ENCODE data around the gene ZNF236. TPM values are rescaled to one million over a fixed set of nuclear protein-coding genes. Genes with fewer than 3 reads are reported as not detected.

Gene ZNF236
- total and polyA plus RNA-seq, 11 donors: 1.9 to 17.0 (median 10.4) TPM

DNA sequence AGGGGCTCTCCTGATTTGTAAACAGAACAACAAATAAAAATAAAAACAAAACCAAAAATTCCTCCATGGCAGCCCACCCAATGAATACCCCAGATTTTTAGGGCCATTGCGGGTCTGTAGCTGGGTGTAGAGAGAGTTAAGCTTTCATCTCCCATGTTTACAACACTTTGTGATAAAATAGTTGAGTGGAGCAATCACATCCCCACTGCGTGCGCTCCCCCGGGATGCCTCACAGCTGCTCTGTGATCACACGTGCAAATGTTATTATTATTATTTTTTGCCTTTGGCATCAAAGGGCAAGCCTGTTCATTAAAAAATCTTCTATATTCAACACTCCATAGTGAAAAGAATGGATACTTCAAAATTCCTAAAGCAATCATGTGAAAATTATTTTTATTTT is 192.2 kb downstream of the ZNF236 start:
- WGBS, 4 donors: 22 to 40% (median 30%) methylated on average over 5 of the region's 5 CpGs
- ATAC-seq: peak in 3 of 4 donors; percentile 48 to 70 (median 49)
- intact Hi-C loops (cut with DNase I): loop anchor here in 1 of 10 donors (5.0 kb wide), 1 partner anchor 43 kb away; no protein-coding TSS in a partner anchor
- Histone ChIP-seq H3K4me3 (no peak overlapping the region), H3K27me3 (no peaks in the 10 kb centered on the region), H3K9me3 (no peaks in the 10 kb centered on the region), H3K36me3 (peaks cover 0 to 34% (median 3%) of the 10 kb centered on the region in 9 donors), H3K27ac (peak overlapping the region; percentile 54 to 93 (median 82)), H3K4me1 (peaks cover 0 to 38% (median 29%) of the 10 kb centered on the region in 12 donors)
- no peak for TF ChIP-seq POLR2A (IDR thresholded peaks at IDR 0.05)
- TF ChIP-seq, protein P1, sequence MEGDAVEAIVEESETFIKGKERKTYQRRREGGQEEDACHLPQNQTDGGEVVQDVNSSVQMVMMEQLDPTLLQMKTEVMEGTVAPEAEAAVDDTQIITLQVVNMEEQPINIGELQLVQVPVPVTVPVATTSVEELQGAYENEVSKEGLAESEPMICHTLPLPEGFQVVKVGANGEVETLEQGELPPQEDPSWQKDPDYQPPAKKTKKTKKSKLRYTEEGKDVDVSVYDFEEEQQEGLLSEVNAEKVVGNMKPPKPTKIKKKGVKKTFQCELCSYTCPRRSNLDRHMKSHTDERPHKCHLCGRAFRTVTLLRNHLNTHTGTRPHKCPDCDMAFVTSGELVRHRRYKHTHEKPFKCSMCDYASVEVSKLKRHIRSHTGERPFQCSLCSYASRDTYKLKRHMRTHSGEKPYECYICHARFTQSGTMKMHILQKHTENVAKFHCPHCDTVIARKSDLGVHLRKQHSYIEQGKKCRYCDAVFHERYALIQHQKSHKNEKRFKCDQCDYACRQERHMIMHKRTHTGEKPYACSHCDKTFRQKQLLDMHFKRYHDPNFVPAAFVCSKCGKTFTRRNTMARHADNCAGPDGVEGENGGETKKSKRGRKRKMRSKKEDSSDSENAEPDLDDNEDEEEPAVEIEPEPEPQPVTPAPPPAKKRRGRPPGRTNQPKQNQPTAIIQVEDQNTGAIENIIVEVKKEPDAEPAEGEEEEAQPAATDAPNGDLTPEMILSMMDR (IDR thresholded peaks at IDR 0.05): no peak
- peak in 1 of 5 donors; percentile 63 for DNase-seq

DNA sequence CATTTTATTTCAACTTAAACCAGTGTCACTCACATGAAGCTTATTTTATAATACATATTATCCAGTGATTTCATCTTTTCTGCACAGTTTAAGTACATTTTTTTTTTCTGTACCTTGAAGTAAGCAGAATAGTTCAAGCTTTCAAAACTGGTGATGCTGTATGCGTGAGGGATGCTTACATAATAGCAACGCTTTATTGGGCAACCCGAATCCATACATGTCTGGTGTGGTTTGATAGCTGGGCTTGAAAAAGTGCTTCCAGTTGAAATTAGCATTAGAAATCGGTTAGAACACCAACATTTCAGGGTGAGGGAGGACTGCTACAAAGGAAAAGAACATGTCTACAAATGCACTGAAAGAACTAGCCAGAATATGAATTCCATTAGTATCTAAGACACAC is 192.8 kb downstream of the ZNF236 start:
- 79 to 82% (median 80%) methylated on average over 4 of the region's 4 CpGs for WGBS, 4 donors
- TF ChIP-seq, protein P1 (IDR thresholded peaks at IDR 0.05): no peak
- no peak for TF ChIP-seq POLR2A (IDR thresholded peaks at IDR 0.05)
- H3K27ac ChIP-seq: peak overlapping the region in 5 of 12 donors; percentile 80 to 88 (median 86)

DNA sequence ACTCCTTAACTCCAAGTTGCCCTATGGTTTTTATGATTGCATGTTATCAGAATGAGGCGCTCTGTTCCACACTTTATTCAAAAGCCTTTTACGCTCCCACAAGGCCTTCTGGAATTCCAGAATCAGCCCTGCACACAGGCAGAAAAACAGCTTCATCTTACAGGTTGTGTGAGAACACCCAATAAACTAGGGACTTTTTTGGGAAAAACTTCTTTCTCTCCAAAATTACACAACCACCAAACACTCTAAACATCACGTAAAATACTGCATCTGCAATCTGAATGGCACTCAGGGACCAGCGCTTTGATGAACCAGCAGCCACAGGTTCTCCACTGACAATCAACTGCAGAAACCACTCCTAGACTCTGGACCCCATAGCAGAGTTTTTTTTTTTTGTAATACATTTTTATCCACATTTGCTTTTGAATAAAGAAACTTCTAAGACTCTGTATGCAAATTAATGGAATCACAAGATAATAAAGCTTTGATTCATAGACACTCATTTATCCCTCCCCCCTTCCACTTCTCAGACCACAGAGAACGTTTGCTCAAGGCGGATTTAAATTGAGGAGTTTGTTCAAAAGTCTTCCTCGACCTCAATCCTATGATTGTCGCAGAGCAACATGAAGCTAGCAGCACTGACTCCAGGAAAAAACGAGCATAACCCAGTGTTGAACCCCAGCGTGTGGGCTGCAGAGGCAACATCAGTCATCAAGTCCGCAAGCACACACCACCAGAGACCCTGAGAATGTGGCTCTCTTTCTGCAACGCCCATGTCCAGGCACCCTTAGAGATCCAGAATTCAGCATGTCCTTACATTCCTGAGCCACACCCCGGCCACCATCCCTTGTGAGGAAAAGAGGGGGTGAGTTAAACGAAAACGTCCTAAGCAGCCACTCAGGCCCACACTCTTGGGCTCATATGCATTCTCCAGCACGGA is 193.7 kb downstream of the ZNF236 start:
- H3K9me3 ChIP-seq: no peaks in the 10 kb centered on the region
- no peaks in the 10 kb centered on the region for H3K27me3 ChIP-seq
- H3K4me1 ChIP-seq: peaks cover 0 to 38% (median 29%) of the 10 kb centered on the region in 12 donors
- H3K4me3 ChIP-seq: no peak overlapping the region
- intact Hi-C loops (cut with DNase I): no loop called here
- ATAC-seq (no peak), DNase-seq (no peak)
- TF ChIP-seq POLR2A (IDR thresholded peaks at IDR 0.05): no peak
- TF ChIP-seq, protein P1 (IDR thresholded peaks at IDR 0.05): no peak
- H3K36me3 ChIP-seq: peaks cover 0 to 29% (median 3%) of the 10 kb centered on the region in 9 donors
- H3K27ac ChIP-seq: no peak overlapping the region
- WGBS, 4 donors: 80 to 87% (median 85%) methylated on average over 16 of the region's 16 CpGs

More for the DNA sequence above, 192.8 kb downstream of the ZNF236 start:
- H3K4me3 ChIP-seq: no peak overlapping the region
- no peaks in the 10 kb centered on the region for H3K27me3 ChIP-seq
- ATAC-seq (no peak), DNase-seq (no peak)
- intact Hi-C loops (cut with DNase I): no loop called here
- H3K9me3 ChIP-seq: no peaks in the 10 kb centered on the region
- H3K4me1 ChIP-seq: peaks cover 0 to 38% (median 29%) of the 10 kb centered on the region in 12 donors
- peaks cover 0 to 34% (median 3%) of the 10 kb centered on the region in 9 donors for H3K36me3 ChIP-seq

DNA sequence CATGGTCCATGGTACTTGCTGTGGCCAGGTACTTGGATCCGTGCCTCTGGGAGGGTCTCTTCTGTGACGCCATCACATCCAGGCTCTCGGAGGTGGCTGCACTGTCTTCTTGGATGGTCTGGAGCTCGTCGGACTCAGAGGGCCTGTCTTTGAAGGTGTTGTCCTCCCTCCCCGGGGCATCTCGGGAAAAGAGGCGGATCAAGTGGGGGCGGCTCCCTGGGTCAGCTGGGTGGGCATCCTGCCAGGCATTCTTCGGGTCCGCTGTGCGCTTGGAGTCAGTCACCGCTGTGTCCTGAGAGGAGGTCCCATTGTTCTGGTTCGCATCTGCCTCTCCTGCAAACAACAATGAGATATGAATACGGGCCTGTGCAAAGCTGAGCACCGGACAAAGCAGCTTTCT is 194.6 kb downstream of the ZNF236 start:
- DNase-seq (no peak), ATAC-seq (no peak)
- peaks cover 0 to 38% (median 29%) of the 10 kb centered on the region in 12 donors for H3K4me1 ChIP-seq
- WGBS, 4 donors: 65 to 84% (median 73%) methylated on average over 8 to 16 of the region's 16 CpGs
- no peaks in the 10 kb centered on the region for H3K9me3 ChIP-seq
- H3K4me3 ChIP-seq: no peak overlapping the region
- no peaks in the 10 kb centered on the region for H3K27me3 ChIP-seq
- no peak overlapping the region for H3K27ac ChIP-seq
- TF ChIP-seq, protein P1 (IDR thresholded peaks at IDR 0.05): no peak
- no peak for TF ChIP-seq POLR2A (IDR thresholded peaks at IDR 0.05)
- intact Hi-C loops (cut with DNase I): no loop called here
- peaks cover 0 to 28% (median 3%) of the 10 kb centered on the region in 9 donors for H3K36me3 ChIP-seq
